Erythroblast (primary cell): ENCODE data around the gene MBTPS1.

ENCODE experiments used
- GATA1 ChIP-seq: IDR thresholded peaks from 2 replicates; pipeline ENCODE4 v1.6.1; 2011; ENCODE audit warnings: low read depth, mild to moderate bottlenecking, control low read depth, low read length, moderate library complexity
- POLR2A ChIP-seq: IDR thresholded peaks from 2 replicates; pipeline ENCODE4 v1.6.1; 2011; ENCODE audit warnings: mild to moderate bottlenecking, low read length

DNA sequence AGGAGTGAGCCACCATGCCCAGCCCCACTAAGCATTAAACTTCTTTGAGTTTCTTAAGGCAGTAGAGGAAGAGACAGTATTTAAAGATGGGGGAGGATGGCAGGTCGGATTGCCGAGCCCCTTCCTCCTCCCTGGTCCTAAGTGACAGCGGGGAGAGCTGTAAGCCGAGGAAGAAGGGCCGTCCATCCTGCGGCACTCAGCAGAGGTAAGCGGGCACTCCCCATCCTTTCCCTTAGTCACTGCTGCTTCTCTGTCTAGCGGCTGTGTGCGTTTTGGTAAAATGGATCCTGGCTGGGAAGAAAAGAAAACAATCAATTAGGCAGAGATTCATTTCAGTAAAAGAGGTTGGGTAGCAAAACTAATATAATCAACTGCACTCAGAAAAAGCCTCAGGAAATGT lies 42.3 kb upstream of the MBTPS1 start:
- no peak for TF ChIP-seq POLR2A
- no peak for TF ChIP-seq GATA1
